Sciatic nerve (tissue), 2 donors: ENCODE results near the gene POLE3. TPM values are rescaled to one million over a fixed set of nuclear protein-coding genes. Genes with fewer than 3 reads are reported as not detected.
"Not testable (repeated sequence)": the region's sequence is repeated elsewhere in the genome, so short reads cannot be mapped to it uniquely, and the experiment has no call there.

Experiments used
- ATAC-seq: fragments of 200-7000 bp; cut with Tn5 transposase; one replicate; pipeline ENCODE4 v1.9.1; 2020; ENCODE audit warnings: mild to moderate bottlenecking, moderate library complexity
- DNase-seq: peaks from one replicate; pipeline ENCODE4 v3.0.0-alpha.2; 2020; ENCODE audit warnings: low spot score
- intact Hi-C: fragments of 100-400 bp; cut with DNase I; formaldehyde crosslinking; loops from one replicate; pipeline ENCODE4 v1.14.2; 2022
- total RNA-seq: library from RNA; stranded (reverse); fragmentation: NEBNext Ultra II Directional; extraction: Animal tissue kit (Norgen Biotek cat#: 25700); gene quantifications from one replicate; pipeline ENCODE4 v1.2.1, GENCODE V29; 2021
- donor health status: DM: no; HTN: no; CAD: no.
- donor health status: DM: no; HTN: no; CAD: no.

POLE3 gene
- total RNA-seq, 1 donor from 2014 or later, result 20.6 TPM

DNA sequence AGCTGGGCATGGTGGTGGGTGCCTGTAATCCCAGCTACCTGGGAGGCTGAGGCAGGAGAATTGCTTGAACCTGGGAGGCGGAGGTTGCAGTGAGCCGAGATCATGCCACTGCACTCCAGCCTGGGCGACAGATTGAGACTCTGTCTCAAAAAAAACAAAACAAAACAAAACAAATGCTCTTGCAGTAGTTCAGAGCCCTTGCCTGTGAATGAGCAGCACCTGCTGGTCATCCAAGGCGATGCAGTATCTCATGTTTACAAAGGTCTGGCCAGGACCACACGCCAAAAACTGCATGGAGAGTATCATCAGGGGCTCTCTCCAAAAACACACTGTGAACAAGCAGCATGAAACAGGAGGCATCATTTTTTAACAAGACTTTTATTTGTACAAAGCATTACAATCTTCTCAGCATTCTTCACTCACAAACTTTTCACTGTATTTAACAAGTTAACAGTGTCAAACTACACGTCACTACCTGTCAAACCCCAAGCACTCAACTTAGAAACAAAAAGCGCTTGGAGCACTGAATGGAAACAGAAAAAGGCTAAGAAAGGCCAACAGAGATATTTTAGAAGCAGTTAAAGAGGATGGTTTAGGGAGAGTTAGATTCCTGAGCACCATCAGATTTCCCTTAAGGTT lies 3.5 kb downstream of the POLE3 start:
- DNase-seq, intact Hi-C loops, ATAC-seq: not testable (repeated sequence)

DNA sequence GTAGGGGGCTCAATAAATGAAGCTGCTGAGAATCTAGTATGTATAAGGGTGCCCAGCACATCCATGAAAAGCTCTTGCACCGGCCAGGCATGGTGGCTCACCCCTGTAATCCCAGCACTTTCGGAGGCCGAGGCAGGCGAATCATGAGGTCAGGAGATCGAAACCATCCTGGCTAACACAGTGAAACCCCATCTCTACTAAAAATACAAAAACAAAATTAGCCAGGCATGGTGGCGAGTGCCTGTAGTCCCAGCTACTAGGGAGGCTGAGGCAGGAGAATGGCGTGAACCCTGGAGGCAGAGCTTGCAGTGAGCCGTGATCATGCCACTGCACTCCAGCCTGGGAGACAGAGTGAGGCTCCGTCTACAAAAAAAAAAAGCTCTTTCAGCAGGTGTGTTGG lies 4.1 kb downstream of the POLE3 start:
- intact Hi-C loops, ATAC-seq, DNase-seq: not testable (repeated sequence)

DNA sequence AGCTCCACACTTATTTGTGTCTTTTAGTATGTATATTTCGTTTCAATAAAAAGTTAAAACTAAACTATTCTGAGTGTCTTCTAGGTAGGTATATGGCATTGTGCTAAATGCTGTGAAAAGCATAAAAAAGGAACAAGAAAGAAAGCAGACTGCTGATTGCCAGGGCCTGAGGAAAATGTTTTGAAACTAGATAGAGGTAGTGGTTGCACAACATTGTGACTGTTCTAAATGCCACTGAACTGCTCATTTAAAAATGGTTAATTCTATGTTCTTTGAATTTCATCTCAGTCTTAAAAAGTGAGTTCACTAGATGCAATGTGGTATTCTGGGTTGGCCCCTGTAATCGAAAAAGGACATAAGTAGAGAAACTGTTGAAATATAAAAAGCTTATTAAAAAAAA lies 6.8 kb downstream of the POLE3 start:
- intact Hi-C loops, result no loop called here
- no peak for DNase-seq
- no peak for ATAC-seq

DNA sequence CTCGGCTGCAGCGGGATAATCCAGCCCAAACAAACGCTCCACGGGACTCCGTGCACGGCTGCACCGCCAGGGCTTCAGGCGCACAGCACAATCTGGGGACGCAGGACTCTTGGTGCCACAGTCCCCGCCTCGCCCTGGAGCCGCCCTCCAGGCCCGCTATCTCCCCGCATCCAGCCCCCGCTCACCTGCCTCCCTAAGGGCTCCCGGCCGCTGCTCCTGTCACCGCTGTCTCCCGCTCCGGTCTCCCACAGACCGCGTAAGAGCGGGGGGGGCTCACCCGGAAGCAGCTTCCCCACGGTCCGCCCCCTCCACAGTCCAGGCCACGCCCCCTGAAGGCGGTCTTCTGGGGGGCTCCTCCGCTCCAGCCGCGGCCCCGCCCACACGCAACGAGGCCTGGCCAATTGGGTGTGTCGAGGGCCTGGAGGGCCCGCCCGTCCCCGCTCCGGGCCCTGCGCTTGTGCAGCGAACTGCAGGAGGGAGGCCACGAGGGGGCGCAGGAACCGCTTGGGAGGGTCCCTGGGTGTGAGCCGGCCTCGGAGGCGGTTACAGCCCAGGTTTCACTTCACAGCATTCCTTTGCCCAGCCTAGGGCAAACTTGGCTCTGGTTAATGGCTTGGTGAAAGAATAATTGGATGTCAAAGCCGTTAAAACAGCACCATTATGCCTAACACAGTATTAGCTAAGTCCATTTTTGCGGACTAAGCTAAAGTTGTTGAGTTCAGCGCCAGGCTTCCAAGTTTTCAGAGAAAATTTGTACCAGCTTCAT lies 9.3 kb downstream of the POLE3 start, which contains the start of gene ALAD:
TSS of gene ALAD (minus strand) at position 258 of the 766 bp plus-strand sequence. CDS start 7,725 bp downstream, outside the sequence.
- ATAC-seq, result peak; percentile 100
- intact Hi-C loops, result no loop called here
- peak; percentile 100 for DNase-seq

DNA sequence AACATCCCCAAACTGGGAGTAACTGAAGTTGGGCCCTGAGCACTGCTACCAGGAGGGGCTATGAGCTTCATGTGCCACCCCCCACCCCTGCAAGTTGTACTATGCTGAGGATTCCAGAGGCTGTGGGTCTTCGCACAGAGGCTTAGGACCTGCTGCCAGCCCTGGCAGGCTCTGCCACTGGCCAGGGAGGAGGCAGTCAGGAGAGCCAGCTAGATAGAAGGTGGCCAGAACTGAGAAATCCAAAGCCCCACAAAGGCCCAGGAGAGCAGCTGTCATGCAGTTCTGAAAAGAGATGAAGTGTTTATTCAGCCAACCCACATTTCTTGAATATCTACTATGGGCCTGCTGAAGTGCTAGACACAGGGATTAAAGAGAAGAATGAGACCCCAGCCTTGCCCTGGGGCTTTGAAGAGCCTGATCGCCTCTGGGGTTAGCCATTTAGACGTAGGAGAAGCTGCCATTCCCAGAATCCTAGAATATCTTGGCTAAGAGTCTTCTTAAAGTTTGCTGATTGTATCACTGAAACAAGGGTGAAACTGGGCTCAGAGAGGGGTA lies 10.8 kb downstream of the POLE3 start:
- DNase-seq, result no peak
- intact Hi-C loops, result loop anchor here (2.0 kb wide), 1 partner anchor 123 kb away; no protein-coding TSS in a partner anchor

DNA sequence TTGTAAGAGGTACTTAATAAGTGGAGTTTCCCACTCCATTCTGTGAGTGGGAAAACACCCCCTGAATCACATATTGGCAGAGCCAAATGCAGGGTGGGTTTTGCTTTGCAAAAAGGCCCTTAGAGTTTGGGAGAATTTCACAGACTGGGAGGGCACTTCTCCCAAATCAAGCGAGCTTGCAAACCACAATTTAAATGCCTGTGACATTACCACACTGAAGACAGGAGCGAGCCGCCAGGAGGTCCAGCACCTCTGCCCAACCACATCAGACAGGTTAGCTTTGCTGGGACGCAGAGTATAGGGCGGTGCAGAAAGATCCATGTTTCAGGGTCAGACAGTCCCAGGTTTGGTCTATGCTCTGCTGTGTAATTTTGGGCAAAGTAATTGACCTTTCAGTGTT lies 11.7 kb downstream of the POLE3 start:
- DNase-seq (no peak), ATAC-seq (no peak)
- intact Hi-C loops, result loop anchor here (2.0 kb wide), 1 partner anchor 122 kb away; no protein-coding TSS in a partner anchor

More for the DNA sequence above, 10.8 kb downstream of the POLE3 start:
- no peak for ATAC-seq

DNA sequence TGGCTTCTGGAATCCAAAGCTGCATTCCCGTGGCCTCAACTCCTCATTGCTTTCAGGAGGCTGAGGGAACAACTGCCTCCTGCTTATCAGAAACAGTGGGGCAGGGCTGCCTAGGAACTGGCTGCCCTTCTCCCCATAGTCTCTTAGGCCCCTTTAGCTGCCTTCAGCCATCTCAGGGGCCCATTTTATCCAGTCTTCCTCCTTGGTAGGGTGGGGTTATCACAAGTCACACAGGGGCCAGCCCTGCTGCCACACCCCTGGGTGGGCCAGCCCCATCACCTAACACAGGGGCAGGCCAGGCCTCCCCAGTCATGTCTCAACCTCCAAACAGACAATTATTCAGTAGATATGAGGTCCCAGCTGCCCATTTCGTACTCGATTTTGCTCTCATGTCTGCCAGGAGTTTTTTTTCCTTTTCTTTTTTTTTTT lies 13.3 kb downstream of the POLE3 start:
- intact Hi-C loops, result no loop called here
- ATAC-seq (no peak), DNase-seq (no peak)

DNA sequence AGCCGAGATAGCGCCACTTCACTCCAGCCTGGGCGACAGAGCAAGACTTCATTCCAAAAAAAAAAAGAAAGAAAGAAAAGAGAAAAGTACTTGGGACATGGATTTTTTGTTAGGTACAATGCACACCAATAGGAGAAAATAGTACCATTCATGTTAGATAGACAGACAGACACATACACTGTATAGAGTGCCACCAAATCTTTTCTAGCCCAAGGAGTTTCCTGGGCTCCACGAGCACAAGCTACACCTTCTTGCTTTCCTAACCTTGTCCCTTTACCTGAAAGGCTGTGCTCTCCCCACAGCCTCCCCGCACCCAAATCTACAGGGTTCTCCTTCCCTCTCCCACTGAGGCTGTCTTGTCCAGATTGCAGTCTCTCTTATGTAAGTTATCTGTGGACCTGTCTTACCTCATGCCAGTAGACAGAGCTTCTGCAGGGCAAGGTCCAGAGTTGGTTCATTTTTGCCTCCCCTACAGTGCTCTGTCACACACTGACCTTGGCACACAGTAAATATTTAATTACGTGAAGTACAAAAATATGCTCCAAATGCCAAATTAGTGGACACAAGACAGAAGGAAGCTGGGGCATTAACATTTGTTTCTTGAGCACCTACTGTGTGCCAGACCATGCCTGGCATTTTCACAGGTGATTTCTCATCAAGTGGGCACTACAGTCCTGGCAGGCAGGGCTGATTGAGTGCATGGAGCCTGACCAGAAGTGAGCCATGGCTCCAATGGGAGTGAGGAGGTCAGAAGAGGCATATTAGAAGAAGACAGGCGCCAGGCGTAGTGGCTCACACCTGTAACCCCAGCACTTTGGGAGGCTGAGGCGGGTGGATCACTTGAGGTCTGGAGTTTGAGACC lies 15.2 kb downstream of the POLE3 start:
- ATAC-seq (no peak), DNase-seq (no peak)
- intact Hi-C loops, result no loop called here

DNA sequence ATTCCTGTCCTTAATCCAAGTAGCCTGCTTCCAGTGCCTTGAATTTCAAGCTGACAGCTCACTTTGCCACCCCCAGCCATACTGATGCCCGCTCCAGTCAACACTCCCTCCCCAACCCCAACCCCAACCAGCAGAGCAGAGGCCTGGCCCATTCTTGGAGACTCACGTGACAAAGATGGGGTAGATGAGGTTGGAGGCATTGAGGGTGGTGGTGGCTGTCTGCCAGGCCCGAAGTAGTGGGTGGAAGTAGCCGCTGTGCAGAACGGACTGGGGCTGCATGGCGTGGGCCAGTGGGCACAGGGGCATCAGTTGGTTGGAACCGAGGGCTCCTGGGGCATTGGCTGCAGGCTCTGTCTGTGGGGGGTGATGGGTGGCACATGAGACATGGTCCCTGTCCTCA lies 17.2 kb downstream of the POLE3 start:
- intact Hi-C loops, result no loop called here
- DNase-seq, result no peak
- ATAC-seq, result peak; percentile 61

DNA sequence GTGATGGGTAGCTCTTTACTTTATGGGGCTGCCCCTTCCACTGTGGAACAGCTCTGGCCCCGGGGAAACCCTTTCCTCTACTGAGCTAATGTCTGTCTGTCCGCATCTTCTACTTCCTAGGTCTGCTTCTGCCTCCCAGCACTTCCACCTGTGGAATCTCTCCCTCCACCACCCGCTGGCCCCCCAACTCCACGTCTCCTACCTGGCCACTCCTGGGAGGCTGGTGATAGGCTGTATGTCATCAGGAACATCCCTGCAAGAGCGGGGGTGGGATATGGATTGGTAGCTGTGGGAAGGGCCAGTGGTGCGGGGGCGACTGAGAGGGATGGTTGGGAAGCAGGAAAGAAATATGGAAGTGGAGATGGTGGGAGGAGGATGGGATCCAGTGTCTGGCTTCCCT lies 18.6 kb downstream of the POLE3 start:
- ATAC-seq (no peak), DNase-seq (no peak)
- intact Hi-C loops, result no loop called here

DNA sequence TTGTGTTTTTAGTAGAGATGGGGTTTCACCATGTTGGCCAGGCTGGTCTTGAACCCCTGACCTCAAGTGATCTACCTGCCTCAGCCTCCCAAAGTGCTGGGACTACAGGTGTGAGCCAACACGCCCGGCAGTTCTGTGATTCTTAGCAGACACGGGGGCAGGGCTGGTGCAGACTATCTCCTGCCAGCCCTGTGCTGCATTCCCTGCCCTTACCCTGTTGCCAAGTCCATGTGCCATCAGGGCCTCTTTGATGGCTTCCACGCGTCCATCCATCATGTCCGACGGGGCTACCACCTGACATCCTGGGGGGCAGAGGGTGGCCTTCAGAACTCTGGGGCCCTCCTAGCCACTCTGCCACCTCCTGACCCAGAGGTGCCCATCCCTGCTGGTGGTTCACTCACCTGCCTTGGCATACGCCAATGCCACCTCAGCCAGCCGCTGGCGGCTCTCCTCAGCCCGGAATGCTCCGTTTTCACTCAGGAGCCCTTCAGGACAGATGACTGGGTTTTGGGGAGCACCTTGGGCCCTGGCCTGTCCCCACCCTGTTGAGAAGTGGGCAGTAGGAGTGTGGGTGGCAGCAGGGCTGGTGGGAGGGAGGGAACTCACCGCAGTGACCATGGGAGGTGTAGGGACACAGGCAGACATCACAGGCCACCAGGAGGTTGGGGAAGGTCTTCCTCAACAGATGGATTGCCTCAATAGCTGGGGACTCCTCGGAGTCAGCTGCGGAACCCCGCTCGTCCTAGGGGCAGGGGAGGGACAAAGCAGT lies 20.1 kb downstream of the POLE3 start:
- no peak for ATAC-seq
- intact Hi-C loops, result no loop called here
- no peak for DNase-seq

DNA sequence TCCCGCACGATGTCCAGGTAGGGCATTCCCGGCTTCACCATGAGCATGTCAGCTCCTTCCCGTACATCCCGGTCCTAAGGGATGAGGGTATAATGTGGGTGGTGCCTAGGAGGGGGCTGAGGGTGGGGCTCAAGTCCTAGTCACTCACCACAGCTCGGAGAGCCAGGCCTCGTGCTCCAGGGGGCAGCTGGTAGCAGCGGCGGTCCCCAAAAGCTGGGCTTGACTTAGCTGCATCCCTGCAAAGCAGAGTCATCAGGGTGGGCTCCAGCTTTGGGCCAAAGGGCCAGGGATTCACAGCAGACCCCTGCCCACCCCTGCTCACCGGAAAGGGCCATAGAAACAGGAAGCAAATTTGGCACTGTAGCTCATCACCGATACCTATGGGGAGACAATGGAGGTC lies 21.0 kb downstream of the POLE3 start:
- intact Hi-C loops, result loop anchor here (5.0 kb wide), 1 partner anchor 42 kb away; the partner anchor contains the start of gene BSPRY
- DNase-seq, result no peak
- no peak for ATAC-seq

DNA sequence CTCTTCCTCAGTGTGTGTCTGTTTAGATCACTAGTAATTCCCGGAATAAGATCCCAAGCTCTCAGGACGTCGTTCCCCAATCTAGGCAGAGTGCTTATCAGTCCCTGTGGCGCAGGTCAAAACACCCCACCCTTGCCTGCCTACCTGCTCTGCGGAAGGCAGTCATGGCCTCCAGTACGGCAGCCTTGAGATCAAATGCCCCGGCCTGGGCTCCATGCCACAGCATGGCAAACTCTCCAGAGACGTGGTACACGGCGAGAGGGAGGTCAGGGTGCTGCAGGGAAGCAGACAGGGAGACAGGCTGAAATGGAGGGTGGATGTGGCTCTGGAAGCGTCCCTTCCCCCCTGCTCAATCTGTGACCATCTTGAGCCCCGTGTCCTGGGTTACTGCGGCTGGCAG lies 21.6 kb downstream of the POLE3 start:
- DNase-seq (no peak), ATAC-seq (no peak)
- intact Hi-C loops, result loop anchor here (5.0 kb wide), 1 partner anchor 42 kb away; the partner anchor contains the start of gene BSPRY

DNA sequence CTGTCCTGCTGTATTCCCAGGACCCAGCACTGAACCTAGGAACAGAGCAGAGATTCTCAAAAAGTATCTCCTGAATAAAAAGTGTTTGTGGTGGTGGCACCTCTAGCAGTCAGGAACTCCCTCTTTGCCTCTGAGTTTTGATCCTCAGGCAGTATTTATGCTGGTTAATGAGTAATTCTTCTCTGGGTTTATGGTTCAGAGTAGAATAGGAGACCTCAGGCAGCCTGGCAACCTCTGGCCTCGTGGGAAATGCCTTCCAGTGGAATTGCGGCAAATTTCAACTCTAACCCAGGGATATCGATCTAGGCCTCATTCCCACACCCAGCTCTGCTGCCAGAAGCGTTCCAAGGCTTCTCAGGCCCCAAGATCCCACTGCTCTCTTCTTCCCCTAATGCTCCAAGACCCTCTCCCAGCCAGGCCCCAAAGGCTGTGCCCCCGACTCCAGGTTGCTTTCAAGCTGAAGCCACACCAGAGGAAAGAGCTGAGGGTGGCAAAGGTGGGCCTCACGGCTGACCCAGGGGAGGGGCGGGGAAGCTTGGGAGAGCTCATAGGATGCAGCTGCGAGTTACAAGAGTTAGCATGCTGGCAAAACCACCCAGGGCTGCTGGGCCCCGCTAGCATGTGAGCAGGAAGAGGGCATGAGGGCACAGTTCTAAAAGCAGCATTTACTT lies 22.8 kb downstream of the POLE3 start:
- ATAC-seq, result no peak

DNA sequence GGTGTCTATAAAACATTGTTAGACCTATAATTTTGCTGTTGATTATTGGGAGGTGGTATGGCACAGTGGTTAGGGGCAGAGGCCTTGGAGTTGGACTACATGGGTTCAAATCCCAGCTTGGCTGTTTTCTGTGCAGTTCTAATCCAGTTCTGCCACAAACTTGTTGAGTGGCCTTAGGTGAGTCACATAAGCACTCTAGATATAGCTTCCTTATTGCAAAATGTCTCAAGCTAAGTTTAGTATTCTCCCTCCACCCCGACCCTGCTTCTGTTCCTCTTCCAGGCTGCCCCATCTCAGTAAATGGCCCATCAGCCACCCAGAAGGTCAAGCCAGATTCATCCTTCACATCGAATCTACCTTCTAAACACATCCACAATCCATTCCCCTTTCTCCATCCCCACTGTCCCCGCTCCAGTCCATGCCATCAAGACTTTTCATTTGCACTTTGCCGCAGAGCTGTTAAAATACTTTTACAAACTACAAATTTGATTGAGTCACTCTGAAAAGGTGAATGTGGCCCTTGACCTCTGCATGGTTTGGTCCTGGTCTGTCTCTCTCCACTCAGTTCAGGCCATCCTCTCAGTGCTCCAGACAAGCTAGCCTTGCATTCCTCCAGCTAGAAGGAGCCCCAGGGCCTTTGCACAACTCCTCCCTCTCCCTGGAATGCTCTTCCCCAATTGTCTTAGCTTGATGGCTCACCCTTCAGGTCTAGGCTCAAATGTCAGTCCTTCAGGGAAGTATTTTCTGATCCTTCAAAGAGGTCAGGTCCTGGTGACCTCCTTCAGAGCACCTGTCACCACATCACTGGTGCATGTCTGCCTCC lies 23.7 kb downstream of the POLE3 start:
- DNase-seq (no peak), ATAC-seq (no peak)
- intact Hi-C loops, result loop anchor here (5.0 kb wide), 1 partner anchor 39 kb away; the partner anchor contains the start of gene BSPRY

More for the DNA sequence above, 22.8 kb downstream of the POLE3 start:
- intact Hi-C loops, result loop anchor here (5.0 kb wide), 1 partner anchor 40 kb away; the partner anchor contains the start of gene BSPRY
- DNase-seq, result no peak

DNA sequence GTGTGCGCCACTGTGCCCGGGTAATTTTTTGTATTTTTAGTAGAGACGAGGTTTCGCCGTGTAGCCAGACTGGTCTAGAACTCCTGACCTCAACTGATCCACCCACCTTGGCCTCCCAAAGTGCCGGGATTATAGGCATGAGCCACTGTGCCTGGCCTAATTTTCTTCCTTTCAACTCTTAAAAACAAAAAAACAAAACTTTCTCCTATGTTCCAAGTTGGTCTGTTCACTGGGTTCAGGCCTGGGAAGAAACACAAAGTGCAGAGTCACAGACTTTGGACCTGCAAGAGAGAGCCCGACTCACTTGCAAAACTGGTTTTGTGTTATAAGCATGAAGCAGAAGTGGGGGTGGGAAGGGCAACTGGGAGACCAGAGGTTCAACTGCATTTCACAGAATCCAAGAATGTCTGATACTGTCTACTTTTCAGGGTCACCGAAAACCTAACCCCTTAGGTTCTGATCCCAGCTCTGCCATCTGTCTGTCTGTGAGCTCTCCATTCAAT lies 28.5 kb downstream of the POLE3 start:
- no peak for ATAC-seq
- intact Hi-C loops, result no loop called here

More for the DNA sequence above, 28.5 kb downstream of the POLE3 start:
- DNase-seq, result no peak
